NCI-H187 (cell line): Measurements from ENCODE around the gene SCART1.
"Not testable (repeated sequence)": the region's sequence is repeated elsewhere in the genome, so short reads cannot be mapped to it uniquely, and the experiment has no call there.

ENCODE experiments used
- DNase-seq, 2 experiments: peaks; one replicate each; lab custom pipeline; 2025; lab: John Stamatoyannopoulos, UW

The SCART1 gene

DNA sequence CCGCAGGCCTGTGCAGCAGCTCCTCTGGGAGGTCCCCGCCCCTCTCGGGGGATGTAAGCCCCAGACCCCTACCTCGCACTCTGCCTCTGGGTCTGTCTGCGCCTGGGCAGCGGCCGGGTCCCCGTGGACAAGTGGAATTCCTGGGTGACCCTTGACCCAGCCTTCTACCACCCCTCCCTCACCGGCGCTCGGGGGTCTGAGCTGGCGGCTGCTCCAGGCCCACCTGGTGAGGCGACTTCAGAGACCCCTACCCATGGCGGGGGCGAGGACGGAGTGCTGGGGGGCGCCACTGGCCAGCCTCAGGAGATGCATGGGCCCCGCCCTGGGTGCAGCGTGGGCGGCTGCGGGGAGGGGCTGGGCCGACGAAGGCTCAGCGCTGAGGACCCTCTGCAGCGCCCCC, 21.0 kb upstream of the SCART1 start:
- not testable (repeated sequence) for DNase-seq

DNA sequence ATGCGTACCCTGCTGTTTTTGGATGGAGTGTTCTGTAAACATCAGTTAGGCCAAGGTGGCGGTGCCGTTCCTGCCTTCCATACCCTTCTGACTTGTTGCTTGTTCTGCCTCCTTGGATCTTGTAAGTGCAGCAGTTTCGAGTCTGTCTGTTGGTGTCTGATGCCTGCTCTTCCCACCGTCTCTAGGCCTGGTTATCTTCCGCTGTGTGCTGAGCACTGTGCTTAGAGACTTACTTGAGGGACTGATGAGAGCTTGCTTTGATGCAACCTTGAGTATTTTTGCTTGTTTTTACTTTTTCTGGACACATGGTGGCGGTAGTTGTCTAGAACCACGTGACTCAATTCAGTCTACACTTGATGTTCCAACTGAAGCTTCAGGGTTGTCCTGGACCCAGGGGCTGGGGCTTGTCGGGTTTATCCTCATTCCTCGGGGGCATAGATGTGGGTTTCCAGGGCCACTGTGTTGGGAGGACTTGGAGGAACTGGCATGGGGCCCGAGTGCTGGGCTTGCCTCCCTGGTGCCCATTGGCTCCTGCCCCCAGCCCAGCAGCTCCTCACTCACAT, 15.0 kb upstream of the SCART1 start:
- DNase-seq = no peak

DNA sequence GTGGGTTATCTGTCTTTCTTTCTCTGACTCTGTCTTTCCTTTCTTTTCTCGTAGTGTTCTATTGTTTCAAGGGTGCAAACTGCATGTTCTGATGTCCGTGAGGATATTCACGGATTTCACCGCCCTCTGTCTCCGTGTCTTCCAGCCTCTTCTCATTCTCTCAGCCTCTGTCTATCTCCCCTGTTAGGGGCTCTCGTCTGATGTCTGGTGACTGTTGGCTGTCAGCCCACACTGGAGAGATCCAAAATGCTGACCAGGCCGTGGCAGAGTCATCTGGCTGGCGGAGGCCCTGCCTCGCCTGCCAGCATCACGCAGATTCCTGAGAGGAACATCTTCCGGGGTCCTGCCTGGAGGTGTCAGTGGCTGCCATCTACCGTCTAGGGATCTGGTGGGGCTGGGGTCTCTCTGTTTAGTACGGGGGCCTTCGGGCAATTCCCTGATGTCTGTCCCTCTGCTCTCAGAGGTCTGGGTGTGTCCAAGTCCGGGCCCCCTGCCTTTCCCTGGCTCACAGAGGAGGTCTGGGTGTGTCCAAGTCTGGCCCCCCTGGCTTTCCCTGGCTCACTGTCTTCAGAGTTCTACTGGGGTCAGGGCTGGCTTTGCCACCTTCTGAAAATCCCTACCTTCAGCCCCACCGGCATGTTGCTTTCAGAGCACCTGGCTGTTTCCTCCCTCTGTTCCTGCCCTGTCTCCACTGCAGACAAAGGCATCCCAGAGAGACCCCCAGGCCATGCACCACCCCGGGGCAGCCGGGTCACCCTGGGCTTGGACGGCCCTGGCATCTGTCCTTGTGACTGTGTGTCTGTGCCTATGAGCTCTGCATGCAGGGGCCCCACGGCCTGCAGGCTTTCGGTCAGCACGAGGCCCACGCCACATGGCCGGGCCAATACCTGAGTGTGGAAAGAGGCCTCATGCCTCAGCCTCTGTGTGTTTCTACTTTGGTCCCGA, 14.0 kb upstream of the SCART1 start:
- DNase-seq = no peak

DNA sequence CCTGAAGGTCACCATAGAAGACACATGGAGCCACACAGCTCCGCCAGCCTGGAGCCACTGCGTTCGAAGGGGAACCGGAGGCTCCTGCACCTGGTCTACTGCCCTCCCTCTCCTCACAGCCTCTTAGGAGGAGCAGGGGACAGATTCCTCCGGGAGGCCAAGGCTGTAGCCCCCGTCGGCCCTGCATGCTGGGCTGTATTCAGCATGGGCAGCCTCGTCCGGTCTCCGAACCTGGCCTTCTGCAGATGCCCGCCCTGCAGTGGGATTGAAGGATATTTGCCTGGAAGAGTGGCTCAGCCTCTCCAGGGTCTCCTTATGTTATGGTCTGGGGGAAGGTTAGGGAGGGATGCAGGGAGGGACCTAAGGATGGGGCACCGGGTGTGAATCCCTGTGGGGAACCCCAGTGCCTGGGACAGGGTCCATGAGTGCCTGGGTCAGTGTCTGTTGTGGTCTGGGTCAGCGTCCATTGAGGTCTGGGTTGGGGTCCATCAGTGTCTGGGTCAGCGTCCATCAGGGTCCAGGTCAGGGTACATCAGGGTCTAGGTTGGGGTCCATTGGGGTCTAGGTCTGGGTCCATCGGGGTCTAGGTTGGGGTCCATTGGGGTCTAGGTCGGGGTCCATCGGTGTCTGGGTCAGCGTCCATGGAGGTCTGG, 13.0 kb upstream of the SCART1 start:
- no peak for DNase-seq

DNA sequence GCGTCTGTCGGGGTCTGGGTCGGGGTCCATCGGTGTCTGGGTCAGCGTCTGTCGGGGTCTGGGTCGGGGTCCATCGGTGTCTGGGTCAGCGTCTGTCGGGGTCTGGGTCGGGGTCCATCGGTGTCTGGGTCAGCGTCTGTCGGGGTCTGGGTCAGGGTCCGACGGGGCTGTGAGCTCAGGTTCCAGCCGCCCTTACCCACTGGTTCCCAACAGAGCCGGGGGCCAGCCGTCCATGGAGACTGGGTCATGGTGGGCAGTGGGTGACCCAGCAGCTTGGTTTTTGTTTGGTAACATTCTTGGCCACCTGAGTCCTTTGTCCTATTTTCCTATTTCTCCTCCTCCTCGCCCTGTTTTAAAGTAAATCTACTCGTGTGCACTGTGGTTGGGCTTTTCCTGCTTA, 12.4 kb upstream of the SCART1 start:
- not testable (repeated sequence) for DNase-seq

DNA sequence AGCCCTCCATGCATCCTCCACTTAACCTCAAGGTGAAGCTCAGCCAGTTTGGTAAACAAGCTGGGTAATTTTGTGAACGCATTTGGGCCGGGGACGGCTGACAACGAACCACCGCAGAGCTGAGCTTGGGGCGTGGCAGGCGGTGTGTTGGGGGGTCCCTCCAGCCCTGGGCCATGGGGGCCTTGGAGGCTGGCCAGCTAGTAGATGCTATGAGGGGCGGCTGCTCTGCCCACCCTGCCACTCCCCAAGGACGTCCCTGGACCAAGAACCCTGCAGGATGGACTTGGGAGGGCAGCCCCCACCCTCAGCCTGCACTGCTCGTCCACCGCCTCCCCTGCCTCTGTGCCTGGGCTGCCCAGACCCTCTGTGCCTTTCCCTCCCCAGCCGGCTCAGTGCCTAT, 12.0 kb upstream of the SCART1 start:
- no peak for DNase-seq

DNA sequence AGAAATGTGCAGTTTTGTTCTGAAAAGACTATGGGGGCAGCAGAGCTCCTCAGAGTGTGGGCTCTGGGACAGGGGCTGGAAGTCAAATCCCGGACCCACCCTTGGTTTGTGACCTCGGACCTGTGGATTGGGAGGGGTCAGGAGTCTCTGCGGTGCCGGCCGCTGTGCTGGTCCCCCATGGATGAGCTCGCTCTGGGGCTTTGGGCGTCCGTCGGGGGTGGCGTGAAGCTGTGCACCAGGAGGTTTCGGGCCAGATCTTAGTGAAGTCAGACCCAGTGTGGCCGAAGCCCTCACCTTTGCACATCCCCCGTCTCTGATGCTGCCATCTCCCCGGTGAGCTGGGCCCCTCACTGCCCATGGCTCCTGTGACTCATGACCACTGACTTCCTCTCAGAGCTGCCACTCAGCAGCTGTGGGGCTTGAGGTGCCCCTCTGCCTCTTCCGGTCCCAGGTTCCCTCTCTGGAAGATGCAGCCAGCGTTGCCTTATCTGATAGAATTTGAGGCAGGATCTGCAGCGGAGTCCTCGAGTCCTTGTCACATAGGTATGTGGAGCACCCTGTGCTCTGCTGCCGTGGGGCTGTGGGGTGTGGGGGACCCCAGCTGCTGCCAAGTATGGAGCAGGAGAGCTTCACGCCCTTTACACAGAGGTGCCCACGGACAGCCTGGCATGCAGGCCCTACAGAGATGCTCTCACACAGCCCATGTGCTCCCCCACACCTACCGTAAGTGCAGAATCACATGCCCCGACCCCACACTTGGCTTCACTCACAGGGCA, 11.4 kb upstream of the SCART1 start:
- DNase-seq = no peak

DNA sequence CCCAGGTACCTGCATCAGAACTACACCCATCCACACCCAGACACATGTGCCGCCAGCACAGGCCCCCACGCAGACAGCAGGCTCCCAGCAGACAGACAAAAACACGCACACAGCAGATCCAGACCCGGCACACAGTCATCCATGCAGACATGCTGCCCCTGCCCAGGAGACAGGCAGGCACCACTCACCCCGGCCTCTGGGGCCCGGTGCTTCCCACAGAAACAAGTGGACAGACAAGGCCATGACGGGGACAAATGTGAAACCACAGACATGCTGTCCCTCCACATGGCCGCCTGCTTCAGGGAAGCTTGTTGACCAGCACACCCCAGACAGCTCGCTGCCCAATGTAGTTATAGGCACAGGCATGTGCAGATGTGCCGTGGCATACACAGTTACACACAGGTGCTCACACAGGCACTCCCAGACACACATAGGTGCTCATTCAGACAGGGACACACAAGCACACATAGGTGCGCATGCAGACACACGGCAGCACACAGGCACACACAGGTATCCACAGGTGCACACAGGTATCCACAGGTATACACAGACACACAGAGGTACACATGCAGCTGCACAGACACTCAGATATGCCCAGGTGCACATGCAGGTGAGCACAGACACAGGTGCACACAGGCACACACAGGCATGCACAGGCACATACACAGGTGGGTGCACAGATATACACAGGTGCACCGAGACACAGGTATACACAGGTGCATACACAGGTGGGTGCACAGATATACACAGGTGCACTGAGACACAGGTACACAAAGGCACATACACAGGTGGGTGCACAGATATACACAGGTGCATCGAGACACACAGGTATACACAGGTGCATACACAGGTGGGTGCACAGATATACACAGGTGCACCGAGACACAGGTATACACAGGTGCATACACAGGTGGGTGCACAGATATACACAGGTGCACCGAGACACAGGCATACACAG, 10.5 kb upstream of the SCART1 start:
- no peak for DNase-seq

DNA sequence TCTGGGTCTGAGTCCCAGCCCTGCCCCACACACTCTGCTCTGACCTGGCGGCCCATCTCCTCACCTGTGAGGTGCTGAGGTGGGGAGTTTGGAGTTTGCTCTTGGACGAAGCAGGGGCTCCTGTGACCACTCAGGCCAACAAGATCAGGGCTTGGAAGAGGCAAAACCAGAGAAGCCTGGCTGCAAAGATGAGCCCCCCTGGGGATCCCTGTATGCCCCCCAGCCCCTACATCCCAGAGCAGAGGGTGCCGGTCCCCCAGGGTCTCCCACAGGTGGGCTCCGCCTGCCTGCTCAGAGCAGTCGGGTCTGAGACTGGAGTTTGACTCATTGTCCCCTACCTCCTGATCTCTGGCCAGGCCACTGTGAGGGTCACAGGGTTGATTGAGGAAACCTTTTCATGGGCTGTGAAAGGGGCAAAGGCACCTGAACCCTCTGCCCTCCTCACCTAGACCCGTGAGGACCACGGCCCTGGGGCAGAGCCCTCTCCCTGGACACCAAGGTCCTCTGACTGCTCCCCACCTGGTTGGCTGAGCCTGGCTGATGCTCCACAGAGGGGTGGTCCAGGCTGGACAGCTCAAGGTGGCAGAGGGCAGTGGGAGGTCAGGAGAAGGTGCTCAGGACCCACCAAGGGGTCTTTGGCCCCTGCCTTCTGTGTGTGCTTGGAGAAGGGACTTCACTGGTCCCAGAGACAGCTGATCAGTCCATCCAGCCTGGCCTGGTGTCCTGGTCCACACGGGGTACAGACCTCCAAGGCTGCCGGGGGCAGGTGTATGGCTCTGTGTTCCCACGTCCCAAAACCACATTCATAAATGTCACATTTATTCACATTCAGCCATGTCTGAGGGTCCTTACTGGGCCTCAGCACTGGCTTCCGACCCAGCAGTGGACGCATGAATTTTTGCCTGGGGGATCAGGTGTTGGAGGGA, 9.1 kb upstream of the SCART1 start:
- DNase-seq = no peak

DNA sequence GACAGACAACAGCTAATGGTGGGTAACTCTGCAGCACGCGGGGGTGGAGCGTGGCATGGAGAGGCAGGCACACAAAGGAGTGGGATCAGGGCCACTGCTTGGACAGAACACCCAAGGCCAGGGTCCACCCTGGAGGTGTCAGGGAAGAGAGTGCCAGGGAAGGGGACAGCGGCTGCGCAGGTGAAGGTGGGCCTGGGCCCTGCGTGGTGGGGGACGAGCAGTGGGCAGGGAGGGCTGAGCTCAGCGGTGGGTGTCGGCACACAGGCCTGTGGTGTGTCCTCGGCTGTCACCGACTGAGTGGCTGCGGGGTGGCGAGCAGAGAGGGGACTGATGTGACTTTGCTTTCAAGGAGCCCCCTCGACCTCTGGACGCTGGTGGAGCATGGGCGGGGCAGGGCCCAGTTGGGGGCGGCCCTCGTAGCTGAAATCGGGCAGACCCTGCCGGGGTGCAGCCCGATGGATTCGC, 8.4 kb upstream of the SCART1 start:
- no peak for DNase-seq

DNA sequence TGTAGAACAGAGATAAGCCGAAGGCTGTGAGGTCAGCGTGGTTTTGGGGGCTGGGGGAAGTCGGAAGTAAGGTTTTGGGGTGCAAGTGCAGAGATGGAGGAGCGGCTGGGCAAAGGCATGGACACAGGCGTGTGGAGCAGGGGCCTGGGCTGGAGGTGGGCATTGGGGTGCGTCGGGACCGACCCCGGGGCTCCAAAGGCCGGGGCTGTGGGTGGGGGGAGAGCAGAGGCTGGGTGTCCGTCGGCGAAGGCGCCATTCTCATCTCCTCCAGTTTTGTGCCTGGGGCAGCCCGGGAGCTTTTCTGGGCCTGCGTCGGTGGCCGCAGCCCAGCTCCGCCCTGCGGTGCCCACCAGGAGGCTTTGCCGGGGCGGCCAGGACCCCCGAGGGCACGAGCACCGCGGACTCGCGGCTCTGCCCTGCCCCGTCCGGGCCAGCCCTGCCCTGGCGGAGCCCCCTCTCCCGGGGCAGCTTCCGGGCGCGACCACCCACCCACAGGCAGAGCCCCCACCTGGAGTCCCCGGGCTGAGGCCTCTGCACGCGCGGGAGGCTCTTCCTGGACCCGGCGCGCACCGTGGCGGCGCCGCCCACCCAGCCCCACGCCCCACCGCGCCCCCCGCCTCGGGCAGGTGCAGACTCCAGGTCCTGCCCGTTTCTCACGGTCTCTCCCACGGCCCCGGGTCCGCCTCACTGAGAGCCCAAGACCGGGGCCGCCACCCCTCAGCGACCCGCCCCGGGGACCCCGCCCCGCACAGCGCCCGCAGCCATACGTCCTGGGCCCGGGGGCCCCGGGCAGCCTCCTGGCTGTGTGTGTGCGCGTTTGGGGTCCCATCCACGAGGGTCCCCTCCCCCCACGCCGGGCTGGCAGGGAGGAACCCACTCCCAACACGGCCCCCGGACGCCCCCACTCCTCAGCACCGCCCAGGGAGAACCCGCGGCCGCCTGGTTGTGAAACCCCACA, 7.7 kb upstream of the SCART1 start:
- no peak for DNase-seq

DNA sequence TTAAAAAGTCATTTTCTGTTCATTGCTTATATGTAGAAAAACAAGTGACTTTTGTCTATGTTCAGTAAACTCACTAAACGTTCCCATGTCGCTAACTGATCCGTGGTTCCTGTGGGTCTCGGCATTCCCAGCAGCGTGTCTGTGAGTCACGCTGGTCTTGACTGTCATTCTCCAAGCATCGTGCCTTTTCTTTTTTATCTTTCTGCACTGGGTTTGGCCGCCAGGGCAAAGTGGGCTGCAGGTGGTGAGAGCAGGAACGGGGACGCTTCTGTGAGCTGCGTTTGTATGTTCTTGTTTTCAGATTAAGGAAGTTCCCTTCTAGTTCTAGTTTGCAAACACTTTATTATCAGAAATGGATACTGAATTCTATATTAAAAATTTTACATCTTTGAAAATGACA, 6.8 kb upstream of the SCART1 start:
- DNase-seq = no peak

DNA sequence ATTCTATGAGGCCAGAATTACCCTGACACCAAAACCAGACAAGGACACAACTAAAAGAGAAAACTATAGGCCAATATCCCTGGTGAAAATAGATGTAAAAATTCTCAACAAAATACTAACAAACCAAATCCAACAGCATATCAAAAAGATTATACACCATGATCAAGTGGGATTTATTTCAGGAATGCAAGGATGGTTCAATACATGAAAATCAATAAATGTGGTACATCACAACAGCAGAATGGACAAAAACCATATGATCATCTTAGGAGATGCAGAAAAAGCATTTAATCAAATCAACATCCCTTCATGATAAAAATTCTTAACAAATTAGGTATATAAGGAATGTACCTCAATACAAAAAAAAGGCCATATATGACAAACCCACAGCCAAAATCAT, 5.6 kb upstream of the SCART1 start:
- DNase-seq = no peak

DNA sequence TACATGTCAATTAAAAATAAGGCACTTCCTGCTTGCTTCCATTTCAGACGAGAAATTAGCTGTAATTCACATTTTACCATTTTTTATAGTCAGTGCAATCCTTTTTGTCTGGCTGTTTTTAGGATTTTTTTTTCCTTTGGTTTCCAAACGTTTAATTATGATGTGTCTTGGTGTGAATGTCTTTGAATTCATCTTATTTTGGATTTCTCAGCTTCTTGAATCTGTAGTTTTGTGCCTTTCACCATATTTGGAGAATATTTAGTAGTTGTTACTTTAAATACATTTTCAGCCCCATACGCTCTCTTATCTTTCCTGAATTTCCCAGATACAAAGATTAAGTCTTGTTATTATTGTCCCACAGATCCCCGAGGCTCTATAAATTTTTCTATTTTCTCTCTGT, 2.4 kb upstream of the SCART1 start:
- no peak for DNase-seq

DNA sequence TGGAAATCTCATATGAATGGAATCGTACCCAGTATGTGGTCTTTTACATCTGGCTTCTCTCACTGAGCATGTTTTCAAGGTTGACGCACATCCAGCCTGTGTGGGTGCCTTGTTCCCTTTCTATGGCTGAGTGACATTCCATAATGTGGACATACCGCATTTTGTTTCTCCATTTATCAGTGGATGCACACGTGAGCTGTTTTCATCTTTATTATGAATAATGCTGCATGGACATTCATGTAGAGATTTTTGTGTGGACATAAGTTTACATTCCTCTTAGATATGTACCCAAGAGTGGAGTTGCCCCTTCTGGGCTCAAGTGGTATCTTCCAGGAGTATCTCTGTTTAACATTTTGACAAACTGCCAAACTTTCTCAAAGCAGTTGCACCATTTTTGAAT, 1.3 kb upstream of the SCART1 start:
- no peak for DNase-seq

DNA sequence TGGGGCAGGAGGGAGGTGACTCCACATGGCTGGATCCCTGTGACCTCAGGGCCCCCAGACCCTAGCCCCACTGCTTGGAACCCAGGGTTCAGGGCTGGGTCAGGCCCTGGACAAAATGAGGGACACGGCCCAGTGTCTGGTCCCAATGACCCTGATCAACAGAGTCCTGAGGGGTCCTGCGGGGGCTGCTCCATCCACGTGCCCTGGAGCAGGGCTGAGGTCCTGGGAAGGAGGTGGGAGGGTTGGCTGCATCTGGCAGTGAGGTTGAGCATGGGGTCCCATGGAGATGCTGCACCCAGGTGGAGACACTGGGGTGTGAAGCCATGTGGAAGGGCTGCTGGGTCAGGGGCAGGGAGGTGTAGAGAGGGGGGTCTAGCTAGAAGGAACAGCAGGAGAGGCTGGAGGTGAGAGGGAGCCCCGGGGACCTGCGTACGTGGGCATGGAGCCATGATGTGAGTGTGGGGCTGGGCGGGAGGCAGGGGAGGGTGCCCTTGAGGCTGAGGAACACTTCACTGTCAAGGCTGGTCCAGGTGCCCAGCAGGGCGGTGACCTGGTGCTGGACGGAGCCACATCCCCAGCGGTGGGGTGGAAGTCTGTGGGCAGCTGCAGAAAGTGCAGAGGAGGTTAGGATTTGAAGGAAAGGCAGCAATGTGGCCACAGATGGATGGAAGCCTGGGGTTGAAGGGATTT, 604 bp downstream of the SCART1 start:
- no peak for DNase-seq

DNA sequence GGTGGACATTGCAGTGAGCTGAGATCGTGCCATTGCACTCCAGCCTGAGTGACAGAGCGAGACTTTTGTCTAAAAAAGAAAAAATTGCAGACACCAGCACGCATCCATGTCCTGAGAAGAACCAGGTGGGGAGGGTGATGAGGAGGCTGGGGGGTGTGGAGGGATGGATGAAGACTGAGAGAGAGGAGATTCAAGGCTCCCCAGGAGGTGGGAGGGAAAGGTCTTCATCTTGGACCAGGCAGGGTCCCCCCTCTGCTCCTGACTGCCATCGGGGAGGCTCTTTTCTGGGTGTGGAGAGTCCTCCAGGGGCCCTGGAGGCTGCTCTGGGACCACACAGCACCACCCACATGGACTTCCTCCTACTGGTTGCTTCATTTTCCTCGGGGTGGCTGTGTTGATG, 1.5 kb downstream of the SCART1 start:
- DNase-seq = no peak

DNA sequence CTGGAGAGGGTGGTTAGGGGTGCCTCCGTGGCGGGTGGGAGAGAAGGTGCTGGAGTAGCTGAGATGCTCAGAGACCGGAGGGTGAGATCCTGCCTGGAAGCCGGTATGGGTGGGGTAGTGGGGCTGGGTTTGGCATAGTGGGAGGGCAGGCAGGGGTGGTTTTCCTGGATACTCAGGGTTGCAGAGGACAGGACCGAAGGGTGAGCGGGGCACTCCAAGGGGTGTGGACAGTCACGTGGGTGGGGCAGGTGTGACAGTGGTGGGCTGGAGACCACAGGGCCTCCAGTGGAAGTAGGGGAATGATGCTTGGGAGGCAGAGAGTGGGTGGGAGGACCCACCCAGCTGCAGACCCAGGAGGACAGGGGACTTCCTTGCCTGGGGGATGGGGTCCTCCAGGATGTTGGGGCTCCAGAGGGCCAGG, 1.9 kb downstream of the SCART1 start:
- DNase-seq = no peak
